NCI-H82 treated with DMSO at 0.1 percent for 48 hours (cell line): ENCODE data around the gene SHH.

Experiments used
- DNase-seq: peaks from one replicate; lab custom pipeline; 2025; ENCODE audit not compliant: unreplicated experiment; lab: John Stamatoyannopoulos, UW

Gene SHH

DNA sequence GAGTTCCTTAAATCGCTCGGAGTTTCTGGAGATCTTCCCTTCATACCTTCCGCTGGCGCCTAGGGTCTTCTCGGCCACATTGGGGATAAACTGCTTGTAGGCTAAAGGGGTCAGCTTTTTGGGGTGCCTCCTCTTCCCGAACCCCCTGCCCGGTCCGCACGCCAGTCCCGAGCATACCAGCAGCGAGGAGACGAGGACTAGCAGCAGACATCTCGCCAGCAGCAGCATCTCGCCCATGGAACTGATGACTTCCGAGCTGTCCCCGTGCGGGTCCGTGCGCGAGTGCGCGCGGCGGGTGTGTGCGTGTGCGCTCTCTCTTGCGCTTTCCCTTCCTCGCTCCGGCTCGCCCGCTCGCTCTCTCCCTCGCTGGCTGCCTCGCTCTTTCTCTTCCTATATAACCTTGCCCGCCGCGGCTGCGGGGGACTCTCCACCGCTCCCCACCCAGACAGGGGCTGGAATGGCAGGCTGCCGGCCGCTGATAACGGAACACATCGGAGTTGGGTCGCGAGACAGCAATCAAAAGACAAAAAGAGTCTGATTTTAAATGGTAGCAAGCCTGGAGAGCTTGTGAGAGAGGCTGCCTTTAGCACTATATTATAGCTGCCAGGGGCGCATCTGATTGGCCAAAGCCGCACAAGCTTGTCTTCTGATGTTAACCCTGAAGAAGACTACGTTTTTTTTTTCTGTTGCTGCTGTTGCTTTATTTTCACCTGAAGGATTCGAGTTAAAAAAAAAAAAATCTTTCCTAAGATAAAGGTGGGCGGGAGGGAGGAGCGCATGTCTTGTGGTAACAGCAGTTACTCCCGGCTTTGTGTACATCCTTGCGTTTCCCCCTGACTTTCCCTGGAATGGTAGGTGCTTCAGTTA is at the start of gene SHH:
TSS of gene SHH (minus strand) at position 569 of the 867 bp plus-strand sequence. CDS start at position 228, 341 bp downstream.
- no peak for DNase-seq

DNA sequence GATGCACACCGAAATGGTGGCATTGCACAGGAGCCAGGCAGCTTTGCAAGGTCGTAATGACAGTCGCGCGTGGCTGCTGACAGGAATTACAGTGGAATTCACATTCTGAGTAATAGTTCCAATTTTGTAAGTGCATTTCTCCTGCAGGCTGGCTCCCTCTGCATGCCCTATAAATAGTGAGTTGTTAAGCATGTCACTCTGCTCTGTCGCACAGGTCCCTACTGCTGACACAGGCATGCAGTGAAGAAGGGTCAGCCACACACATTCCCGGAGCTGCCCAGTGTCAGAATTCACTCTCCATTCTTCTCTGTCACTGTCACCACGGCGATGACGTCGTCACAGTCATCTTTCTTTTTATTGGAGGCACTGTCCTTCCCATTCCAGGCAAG is 49.2 kb upstream of the SHH start:
- no peak for DNase-seq

DNA sequence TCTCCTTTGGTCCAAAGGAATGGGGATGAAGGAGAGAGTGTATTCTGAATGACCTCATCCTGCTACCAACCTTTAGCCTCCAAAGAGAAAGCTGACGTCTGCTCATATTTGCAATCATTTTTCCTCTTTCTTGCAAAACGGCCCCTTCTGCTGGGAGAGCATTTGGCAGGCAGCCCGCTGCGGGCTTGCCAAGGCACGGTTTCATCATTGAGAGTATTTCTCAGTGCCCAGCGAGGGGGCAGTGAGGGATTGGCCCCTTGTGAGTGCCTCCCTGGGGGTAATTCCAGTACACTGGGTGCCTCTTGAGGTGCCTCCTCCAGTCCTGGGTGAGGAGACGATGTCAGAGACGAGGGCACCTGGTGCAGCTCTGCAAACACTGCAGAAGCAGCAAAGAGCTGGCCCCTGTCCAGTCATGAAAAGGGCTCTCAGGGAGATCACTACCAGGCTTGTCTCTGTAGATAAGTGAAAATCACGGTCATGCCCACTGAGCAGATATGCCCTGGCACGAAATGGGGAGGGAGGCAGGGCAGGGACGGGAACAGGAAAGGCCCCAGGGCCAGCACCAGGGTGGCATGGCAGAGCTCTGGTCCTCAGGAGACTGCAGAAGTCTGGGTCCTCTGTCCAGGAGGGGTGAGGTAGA is 48.7 kb upstream of the SHH start:
- no peak for DNase-seq

DNA sequence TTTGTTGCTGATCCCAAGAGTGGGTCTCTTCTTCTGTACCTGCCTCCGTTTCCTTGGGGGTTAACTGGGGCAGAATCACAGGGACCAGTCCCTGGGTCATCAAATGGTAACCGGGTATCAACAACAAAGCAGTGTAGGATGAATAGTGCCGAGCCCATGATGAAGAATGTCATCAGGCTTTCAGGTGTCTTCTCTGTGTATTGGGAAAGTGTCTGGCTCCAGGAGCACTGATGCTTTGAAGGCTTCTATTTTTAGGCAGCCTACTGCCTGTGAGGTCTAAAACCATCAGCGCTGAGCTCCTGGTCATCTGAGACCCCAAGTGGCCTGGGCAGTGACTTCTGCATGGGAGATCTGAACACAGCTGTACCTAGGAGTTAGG is 48.2 kb upstream of the SHH start:
- no peak for DNase-seq

DNA sequence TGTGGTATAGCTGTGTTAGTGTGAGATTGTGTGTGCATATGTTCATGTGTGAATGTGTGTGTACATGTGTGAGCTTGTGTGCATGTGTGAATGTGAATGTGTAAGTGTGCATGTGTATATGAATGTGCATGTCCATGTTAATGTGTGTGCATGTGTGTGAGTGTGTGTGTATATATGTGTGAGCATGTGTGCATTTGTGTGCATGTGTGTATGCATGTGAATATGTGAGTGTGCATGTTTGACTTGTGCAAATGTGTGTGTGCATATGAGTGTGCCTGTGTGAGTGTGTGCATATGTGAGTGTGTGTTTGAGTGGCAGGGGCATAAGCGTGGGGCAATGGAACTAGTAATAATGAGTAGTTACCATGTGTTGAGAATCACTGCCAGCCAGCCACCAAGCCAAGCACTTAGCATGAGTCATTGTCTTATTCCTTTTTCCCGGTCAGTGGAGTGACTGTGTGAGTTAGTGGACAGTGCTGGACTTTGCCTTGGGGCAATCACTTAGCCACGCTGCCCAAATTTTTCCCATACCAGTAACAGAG is 46.3 kb upstream of the SHH start:
- DNase-seq: no peak

DNA sequence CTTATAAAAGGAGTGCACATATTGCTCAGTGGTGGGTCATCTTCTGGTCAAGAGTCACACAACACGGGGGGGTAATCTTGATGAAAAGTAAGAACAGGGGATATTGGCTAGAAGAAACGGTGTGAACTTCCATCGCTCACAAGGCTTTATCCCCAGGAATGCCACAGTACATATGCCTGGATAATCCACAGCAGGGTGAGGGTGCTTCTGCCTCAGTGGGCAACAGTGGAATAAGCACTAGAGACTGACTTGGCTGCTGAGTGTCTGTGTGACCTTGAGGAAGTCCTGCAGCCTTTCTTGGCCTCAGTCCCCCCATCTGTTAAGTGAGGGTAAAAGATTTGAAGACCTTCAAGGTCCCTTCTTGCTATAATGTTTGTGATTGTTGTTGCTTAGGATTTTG is 44.9 kb upstream of the SHH start:
- no peak for DNase-seq

DNA sequence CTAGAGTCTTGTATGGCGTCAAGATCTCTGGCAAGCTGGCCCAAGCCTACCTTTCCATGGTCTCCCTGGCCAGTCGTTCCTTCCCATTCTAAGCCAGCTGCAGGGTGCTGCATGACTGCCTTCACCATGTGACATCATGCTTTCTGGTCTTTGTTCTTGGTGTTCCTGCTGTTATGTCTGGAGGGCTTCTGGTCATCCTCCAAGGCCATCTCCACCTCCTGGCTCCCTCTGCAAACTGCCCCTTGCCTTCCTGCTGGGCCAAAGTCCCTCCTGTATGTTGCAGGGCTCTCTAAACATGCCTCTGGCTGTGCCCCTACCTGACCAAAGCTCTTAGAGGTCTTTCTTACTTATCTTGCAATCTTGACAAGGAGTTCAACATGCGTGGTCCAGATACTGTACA is 44.4 kb upstream of the SHH start:
- DNase-seq: no peak

DNA sequence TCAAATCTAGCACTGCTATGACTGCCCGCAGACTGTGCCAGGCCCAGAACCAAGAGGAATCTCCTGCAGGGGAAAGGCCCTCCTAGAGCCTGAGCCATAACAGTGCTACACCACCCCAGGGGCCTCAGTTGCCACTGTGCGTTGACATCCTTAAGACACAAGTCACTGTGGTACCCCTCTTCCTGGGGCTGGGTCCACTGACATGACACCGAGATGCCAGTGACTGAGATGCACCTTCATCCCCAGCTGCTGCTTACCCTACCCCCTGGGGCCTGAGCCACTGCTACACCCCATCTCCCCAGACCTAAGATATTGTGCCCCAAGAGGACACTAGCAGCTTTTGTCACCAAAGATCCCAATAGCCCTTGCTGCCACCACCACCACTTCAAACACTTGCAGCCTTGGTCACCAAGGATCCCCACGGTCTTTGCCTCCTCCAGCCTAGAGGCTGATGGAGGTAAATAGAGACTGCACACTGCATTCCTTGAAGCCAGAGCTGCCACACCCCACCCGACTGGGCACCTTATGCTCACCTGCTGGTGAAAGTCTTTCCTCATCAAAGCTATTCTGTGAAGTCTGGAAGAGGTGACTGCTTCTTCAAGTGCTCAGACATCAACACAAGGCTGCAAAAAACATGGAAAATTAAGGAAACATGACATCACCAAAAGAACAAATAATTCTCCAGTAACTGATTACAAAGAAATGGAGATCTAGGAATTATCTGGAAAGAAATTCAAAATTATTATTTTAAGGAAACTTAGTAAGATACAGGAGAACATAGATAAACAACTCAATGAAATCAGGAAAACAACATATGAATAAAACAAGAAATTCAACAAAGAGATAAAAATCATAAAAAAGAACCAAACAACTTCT is 40.4 kb upstream of the SHH start:
- no peak for DNase-seq

DNA sequence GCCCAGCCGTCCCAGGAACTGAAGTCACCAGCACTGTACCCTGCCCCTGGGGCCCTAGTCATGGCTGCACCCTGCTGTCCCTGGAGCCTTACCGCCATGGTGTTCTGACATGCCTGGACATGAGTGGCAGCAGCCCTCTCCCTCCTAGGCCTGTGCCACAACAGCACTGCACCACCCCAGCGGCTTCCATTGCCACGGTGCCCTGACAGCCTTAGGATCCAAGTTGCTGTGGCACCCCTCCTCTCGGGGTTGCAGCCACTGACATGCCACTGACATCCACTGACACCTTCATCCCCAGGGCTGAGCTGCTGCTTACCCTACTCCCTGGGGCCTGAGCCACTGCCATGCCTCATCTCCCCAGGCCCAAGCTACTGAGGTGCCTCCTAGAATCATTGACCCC is 39.6 kb upstream of the SHH start:
- no peak for DNase-seq

DNA sequence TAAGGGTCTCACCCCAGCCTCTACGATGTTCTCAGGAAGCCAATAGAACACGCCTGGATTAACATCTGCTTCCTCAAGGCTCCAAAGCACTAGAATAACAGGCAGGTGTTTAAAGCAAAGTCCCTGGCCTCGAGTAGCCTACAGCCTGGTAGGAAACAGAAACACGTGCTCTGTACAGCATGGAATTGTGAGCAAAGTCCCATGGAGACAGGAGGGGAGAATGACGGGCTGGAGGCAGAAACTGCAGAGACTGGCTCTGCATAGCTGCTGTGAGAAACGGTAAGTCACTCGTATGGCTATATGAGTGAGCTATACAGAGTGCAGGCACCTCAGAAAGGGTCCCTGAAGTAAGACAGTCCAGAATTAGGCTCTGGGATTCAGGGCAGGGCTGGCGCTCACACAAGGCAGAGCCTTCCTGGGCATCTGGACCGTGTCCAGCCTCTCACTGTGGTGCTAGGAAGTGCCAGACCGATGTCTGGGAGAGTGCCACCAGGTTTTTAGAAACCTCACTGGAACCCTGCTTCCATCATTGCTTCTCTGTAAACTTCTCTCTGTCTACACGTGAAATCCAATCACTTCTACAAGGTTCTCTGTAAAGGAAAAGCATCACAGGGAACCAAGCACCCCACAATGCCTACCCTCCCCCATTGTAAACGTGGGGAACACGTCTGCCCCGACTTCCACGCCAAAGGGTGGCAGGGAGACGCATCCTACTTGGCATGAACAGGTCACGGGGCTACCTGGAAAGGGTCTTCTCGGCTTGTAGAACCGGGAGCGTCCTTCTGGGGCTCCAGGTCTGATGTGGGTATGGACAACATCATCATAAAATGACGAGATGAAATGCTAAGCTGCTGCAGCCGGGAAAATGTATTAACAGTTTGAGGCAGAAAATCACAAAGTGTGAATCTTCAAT is 38.8 kb upstream of the SHH start:
- DNase-seq: no peak

DNA sequence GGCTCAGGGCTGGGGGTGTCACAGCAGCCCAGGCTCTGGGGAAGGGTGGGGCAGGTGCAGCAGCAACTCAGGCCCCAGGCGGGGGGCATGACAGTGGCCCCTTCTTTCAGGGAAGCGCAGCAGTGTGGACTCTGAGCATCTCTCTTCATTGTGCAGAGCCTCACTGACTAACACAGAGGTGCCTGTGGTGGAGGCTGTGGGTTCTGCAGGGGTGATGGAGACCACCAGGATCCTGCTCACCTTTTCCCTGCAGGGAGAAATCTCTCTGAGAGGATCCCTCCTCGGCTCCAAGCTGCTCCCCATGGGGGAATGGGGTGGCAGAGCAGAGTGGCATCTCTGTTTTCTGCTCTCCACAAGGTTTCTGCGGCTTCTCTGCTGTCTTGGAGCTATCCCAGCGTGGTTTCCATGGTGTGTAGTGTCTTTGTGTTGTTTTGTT is 37.8 kb upstream of the SHH start:
- DNase-seq: no peak

DNA sequence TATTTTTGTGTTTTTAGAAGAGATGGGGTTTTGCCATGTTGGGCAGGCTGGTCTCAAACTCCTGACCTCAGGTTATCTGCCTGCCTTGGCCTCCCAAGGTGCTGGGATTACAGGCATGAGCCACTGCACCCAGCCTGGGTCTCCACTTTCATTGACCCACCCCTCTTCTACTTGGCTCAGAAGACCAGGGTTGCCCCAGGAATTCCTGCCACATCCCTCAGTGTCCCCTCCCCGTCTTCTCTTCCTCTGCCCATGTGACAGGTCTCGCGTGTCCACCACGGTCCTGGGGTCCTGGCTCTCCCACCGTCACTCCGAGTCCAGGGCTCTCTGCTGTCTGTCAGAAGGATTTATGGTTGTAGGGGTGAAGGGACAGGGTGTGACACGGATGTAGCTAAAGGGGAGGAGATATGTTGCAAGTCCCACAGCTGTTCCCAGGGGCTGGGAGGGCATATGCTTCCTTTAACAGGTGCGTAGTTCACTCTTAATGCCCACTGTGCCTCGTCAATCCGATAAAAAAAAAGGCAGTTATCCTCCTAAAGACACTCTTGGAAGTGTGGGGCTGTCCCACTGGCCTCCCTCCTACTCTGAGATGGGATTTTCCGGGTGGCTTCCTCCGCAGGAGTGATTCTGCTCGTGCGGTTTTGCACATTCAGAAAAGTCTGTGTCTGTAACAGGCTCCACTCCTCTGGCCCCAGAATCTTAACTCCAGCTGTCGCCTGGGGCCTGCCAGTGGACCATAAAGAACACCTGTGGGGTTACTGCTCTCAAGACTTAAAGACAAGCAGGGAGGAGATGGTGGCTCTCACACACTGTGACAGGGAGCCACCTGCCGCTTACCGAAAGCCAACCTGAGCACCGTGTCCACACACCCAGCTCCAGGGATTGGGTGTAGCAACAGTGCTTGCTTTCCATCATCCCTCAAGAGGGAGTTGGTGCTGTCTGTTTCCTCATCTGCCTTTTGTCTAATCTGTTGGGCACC is 36.7 kb upstream of the SHH start:
- DNase-seq: no peak

DNA sequence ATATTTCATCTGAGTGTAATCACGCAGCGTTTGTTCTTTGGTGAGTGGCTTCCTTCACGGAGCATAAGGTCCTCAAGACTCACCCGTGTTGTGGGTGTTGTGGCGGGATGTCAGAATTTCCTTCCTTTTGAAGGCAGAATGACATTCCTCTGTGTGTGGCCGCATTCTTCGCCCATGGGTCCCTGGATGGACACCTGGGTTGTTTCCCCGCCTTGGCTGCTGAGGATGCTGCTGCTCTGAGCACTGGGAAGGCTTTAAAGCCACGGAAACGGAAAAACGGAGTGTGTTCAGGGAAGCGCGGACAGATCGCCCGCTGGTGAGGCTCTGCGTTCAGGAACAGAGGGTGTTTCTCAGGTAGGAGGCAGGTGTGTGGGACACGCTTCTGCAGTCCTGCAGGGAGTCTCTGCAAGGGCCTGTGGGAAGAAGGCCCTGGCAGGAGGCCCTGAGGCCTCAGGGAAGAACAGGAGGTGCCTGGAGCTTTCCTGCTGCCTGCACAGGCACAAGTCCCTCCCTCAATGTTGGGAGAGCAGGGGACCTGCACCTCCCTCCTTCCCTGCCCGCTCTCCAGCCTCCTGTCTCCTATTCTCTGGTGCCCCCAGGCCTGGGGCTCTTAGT is 35.7 kb upstream of the SHH start:
- DNase-seq: no peak

DNA sequence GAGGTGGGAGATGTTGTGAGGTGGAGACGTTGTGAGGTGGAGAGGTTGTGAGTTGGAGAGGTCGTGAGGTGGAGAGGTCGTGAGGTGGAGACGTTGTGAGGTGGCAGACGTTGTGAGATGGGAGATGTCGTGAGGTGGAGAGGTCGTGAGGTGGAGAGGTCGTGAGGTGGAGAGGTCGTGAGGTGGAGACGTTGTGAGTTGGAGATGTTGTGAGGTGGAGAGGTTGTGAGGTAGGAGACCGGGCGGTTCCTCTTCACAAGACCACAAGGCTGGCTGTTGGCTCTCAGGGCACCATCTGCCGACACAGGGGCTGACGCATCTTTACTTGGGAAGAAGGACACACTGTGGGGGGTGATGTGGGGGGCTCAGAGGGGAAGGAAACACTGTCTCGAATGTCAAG is 34.7 kb upstream of the SHH start:
- DNase-seq: no peak

DNA sequence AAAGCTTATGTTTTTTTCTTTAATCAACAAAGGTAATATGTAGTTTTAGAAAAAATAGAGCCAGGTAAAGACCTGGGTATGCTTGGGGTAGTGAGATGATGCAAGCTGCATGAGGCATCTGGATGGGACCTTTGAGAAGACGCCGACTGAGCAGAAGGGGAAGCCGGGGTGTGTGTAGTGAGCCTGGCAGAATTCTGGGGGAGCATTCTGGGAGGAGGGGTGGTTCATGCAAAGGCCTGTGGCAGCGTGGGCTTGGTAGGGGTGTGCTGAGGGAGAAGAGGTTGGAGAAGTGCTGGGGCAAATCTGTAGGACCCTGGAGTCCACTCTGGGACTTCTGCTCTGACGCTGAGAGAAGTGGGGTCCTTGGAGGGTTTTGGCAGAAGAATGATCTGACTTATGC is 33.9 kb upstream of the SHH start:
- no peak for DNase-seq

DNA sequence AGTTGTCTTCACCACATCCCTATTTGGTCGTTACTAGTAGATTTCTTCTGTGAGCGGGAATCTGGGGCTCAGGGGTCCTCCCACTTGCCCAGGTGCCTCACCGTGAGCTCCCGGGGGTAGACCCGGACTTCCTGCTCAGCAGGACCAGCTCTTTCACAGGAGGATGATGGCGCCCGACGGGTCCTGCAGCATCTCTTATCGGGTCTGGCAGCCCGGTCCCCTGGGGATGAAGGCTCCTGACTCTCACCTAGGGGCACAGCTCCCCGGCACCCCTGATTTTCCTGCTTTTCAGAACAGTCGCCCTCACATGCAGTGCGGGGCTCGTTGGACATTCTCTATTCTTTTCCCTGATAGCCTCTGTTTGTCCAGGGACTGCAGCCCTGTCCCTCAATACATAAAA is 33.0 kb upstream of the SHH start:
- no peak for DNase-seq

DNA sequence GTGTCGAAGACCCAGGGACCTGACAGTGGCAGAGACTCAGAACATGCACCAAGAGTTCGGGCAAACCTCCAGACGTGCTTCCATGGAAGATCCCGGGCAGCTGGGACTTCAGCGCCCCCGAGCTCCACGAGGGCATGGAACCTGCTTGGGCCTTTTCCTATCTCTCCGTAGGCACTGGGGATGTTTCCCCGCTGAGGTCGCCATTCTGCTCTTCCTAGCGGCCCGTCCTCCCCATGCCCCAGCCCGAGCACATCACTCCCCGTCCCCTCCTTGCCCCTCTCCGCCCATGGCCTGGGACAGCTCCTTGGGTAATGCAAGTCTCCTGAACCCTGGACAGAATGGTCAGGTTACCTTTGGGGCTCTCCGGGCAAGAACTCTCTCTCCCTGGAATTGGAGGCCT is 32.3 kb upstream of the SHH start:
- DNase-seq: no peak

DNA sequence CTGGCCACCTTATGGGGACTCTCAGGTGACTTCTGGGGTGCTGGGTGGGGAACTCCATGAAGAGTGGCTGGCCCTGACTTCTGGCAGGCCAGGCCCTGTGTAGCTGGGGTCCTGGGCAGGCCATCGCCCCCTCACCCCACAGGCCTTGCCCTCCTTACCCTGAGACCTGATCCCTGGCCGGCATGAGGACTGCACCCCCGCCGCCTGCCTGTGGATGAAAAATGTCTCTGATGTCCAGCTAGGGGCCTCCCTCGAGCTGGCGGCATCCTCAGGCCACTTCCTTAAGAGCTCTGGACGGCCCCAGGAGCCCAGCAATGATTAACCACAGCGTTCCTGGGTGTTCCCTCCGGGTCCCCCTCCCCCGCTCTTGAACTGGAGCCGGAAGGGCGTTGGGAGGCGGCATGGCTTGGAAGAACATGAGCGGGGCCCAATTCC is 31.8 kb upstream of the SHH start:
- no peak for DNase-seq
